SJCRH30 (cell line): ENCODE measurements around the gene PANX1. TPM values are rescaled to one million over a fixed set of nuclear protein-coding genes. Genes with fewer than 3 reads are reported as not detected.
A peak's percentile ranks its signal among the peaks of the same experiment; 100 is the strongest.

Source experiments
- DNase-seq, 2 experiments: peaks; one replicate each; pipeline ENCODE4 v3.0.0-alpha.2; 2015 to 2020
- H3K27ac ChIP-seq: fragments of 250-450 bp; sonication (Bioruptor Pico); 2 replicates; pipeline ENCODE4 v1.5.1; 2020; ENCODE audit warnings: mild to moderate bottlenecking, moderate library complexity
- H3K27me3 ChIP-seq: fragments of 250-450 bp; sonication (Bioruptor Pico); 2 replicates; pipeline ENCODE4 v1.5.1; 2020; ENCODE audit warnings: mild to moderate bottlenecking, moderate library complexity
- H3K36me3 ChIP-seq: fragments of 250-450 bp; sonication (Bioruptor Pico); 2 replicates; pipeline ENCODE4 v1.5.1; 2020; ENCODE audit warnings: mild to moderate bottlenecking, moderate library complexity
- H3K4me1 ChIP-seq: fragments of 250-450 bp; sonication (Bioruptor Pico); 2 replicates; pipeline ENCODE4 v1.5.1; 2020; ENCODE audit warnings: mild to moderate bottlenecking, moderate library complexity
- H3K4me3 ChIP-seq: fragments of 250-450 bp; sonication (Bioruptor Pico); 2 replicates; pipeline ENCODE4 v1.5.1; 2020; ENCODE audit warnings: mild to moderate bottlenecking, moderate library complexity
- H3K9me3 ChIP-seq: fragments of 250-450 bp; sonication (Bioruptor Pico); replicated peaks from 2 replicates; pipeline ENCODE4 v1.5.1; 2020; ENCODE audit warnings: mild to moderate bottlenecking, moderate library complexity
- total RNA-seq: library from RNA; depleted of rRNA; stranded (reverse); fragments of >200 nt; shearing (Covaris generic); gene quantifications from 2 replicates; pipeline ENCODE4 v1.2.3, GENCODE V29; 2014

PANX1 gene
- total RNA-seq, 1 experiment from 2014 or later = 22.5 TPM

- Histone ChIP-seq H3K27me3 (no peaks in the 10 kb centered on the region), H3K4me1 (peaks cover 31% of the 10 kb centered on the region), H3K9me3 (no peaks in the 10 kb centered on the region), H3K27ac (peak overlapping the region; percentile 39), H3K36me3 (peaks cover 9% of the 10 kb centered on the region; the same call in 1 of the 2 replicates), H3K4me3 (no peak overlapping the region)
- DNase-seq = peak; percentile 28 to 64
Measured at GRCh38 chr11:94179696-94180095, 51.1 kb downstream of the PANX1 start.

- H3K27me3 ChIP-seq = no peaks in the 10 kb centered on the region
- H3K27ac ChIP-seq = no peak overlapping the region
- no peak overlapping the region for H3K4me3 ChIP-seq
- no peaks in the 10 kb centered on the region for H3K9me3 ChIP-seq
- peaks cover 30% of the 10 kb centered on the region for H3K4me1 ChIP-seq
- peaks cover 9% of the 10 kb centered on the region; the same call in 1 of the 2 replicates for H3K36me3 ChIP-seq
- DNase-seq = no peak
Measured at GRCh38 chr11:94181526-94181925, 52.9 kb downstream of the PANX1 start.

- DNase-seq = no peak
- H3K4me1 ChIP-seq = peaks cover 30% of the 10 kb centered on the region
- no peaks in the 10 kb centered on the region for H3K9me3 ChIP-seq
- no peaks in the 10 kb centered on the region for H3K27me3 ChIP-seq
- no peak overlapping the region for H3K27ac ChIP-seq
- H3K4me3 ChIP-seq = no peak overlapping the region
- peaks cover 9% of the 10 kb centered on the region; the same call in 1 of the 2 replicates for H3K36me3 ChIP-seq
Measured at GRCh38 chr11:94181943-94182342, 53.3 kb downstream of the PANX1 start.

- no peak for DNase-seq
- H3K27ac ChIP-seq = peak overlapping the region; percentile 61; the same call in 1 of the 2 replicates
- no peak overlapping the region for H3K4me3 ChIP-seq
- H3K4me1 ChIP-seq = peaks cover 30% of the 10 kb centered on the region
- peaks cover 6% of the 10 kb centered on the region; the same call in 1 of the 2 replicates for H3K36me3 ChIP-seq
- H3K27me3 ChIP-seq = no peaks in the 10 kb centered on the region
- no peaks in the 10 kb centered on the region for H3K9me3 ChIP-seq
Measured at GRCh38 chr11:94183251-94183885, 54.7 kb downstream of the PANX1 start.

- Histone ChIP-seq H3K36me3 (peaks cover 5% of the 10 kb centered on the region; the same call in 1 of the 2 replicates), H3K27ac (peak overlapping the region; percentile 61), H3K9me3 (no peaks in the 10 kb centered on the region), H3K4me3 (no peak overlapping the region), H3K4me1 (peaks cover 30% of the 10 kb centered on the region), H3K27me3 (no peaks in the 10 kb centered on the region)
- peak; percentile 32 to 59 for DNase-seq
Measured at GRCh38 chr11:94183886-94184264, 55.2 kb downstream of the PANX1 start.

GRCh38 chr11:94184362-94184761, 55.7 kb downstream of the PANX1 start:
- no peak for DNase-seq

GRCh38 chr11:94184846-94185245, 56.2 kb downstream of the PANX1 start:
- no peak overlapping the region for H3K4me3 ChIP-seq
- peak overlapping the region; percentile 61 for H3K27ac ChIP-seq
- peak in 1 of 2 experiments; percentile 34 for DNase-seq
- H3K27me3 ChIP-seq = no peaks in the 10 kb centered on the region
- peaks cover 23% of the 10 kb centered on the region for H3K4me1 ChIP-seq
- H3K9me3 ChIP-seq = no peaks in the 10 kb centered on the region
- peaks cover 5% of the 10 kb centered on the region; the same call in 1 of the 2 replicates for H3K36me3 ChIP-seq

More at GRCh38 chr11:94184362-94184761, 55.7 kb downstream of the PANX1 start:
- no peak overlapping the region for H3K4me3 ChIP-seq
- H3K27me3 ChIP-seq = no peaks in the 10 kb centered on the region
- no peaks in the 10 kb centered on the region for H3K9me3 ChIP-seq
- peaks cover 5% of the 10 kb centered on the region; the same call in 1 of the 2 replicates for H3K36me3 ChIP-seq
- H3K4me1 ChIP-seq = peaks cover 28% of the 10 kb centered on the region
- peak overlapping the region; percentile 61 for H3K27ac ChIP-seq

- H3K4me1 ChIP-seq = peaks cover 21% of the 10 kb centered on the region
- DNase-seq = no peak
- H3K4me3 ChIP-seq = no peak overlapping the region
- peaks cover 2% of the 10 kb centered on the region; the same call in 1 of the 2 replicates for H3K36me3 ChIP-seq
- H3K27me3 ChIP-seq = no peaks in the 10 kb centered on the region
- H3K9me3 ChIP-seq = no peaks in the 10 kb centered on the region
- peak overlapping the region; percentile 61 for H3K27ac ChIP-seq
Measured at GRCh38 chr11:94185416-94186084, 56.9 kb downstream of the PANX1 start.

GRCh38 chr11:94186342-94187203, 57.9 kb downstream of the PANX1 start:
- H3K27me3 ChIP-seq = no peaks in the 10 kb centered on the region
- peaks cover 21% of the 10 kb centered on the region for H3K4me1 ChIP-seq
- H3K36me3 ChIP-seq = no peaks in the 10 kb centered on the region; the same call in 1 of the 2 replicates
- no peak overlapping the region for H3K27ac ChIP-seq
- H3K9me3 ChIP-seq = no peaks in the 10 kb centered on the region
- H3K4me3 ChIP-seq = no peak overlapping the region
- DNase-seq = no peak

- no peaks in the 10 kb centered on the region for H3K4me1 ChIP-seq
- no peaks in the 10 kb centered on the region for H3K27me3 ChIP-seq
- H3K9me3 ChIP-seq = no peaks in the 10 kb centered on the region
- no peak for DNase-seq
- no peak overlapping the region for H3K4me3 ChIP-seq
- no peaks in the 10 kb centered on the region for H3K36me3 ChIP-seq
- H3K27ac ChIP-seq = no peak overlapping the region
Measured at GRCh38 chr11:94193288-94193687, 64.6 kb downstream of the PANX1 start.

- H3K36me3 ChIP-seq = no peaks in the 10 kb centered on the region
- H3K27me3 ChIP-seq = no peaks in the 10 kb centered on the region
- no peaks in the 10 kb centered on the region for H3K4me1 ChIP-seq
- no peak overlapping the region for H3K27ac ChIP-seq
- no peak overlapping the region for H3K4me3 ChIP-seq
- no peak for DNase-seq
- no peaks in the 10 kb centered on the region for H3K9me3 ChIP-seq
Measured at GRCh38 chr11:94194712-94195111, 66.1 kb downstream of the PANX1 start.

- no peaks in the 10 kb centered on the region for H3K9me3 ChIP-seq
- no peak overlapping the region for H3K27ac ChIP-seq
- no peaks in the 10 kb centered on the region for H3K27me3 ChIP-seq
- no peaks in the 10 kb centered on the region for H3K36me3 ChIP-seq
- no peak for DNase-seq
- H3K4me3 ChIP-seq = no peak overlapping the region
- H3K4me1 ChIP-seq = no peaks in the 10 kb centered on the region
Measured at GRCh38 chr11:94196363-94196762, 67.7 kb downstream of the PANX1 start.

GRCh38 chr11:94198718-94199117, 70.1 kb downstream of the PANX1 start:
- Histone ChIP-seq H3K4me1 (no peaks in the 10 kb centered on the region), H3K4me3 (no peak overlapping the region), H3K36me3 (no peaks in the 10 kb centered on the region), H3K27ac (no peak overlapping the region), H3K27me3 (no peaks in the 10 kb centered on the region), H3K9me3 (no peaks in the 10 kb centered on the region)
- DNase-seq = no peak

- no peak overlapping the region for H3K27ac ChIP-seq
- DNase-seq = no peak
Measured at GRCh38 chr11:94199136-94200130, 70.8 kb downstream of the PANX1 start.

More at GRCh38 chr11:94199136-94200130, 70.8 kb downstream of the PANX1 start:
- no peaks in the 10 kb centered on the region for H3K36me3 ChIP-seq
- no peaks in the 10 kb centered on the region for H3K4me1 ChIP-seq
- H3K4me3 ChIP-seq = no peak overlapping the region
- no peaks in the 10 kb centered on the region for H3K27me3 ChIP-seq
- H3K9me3 ChIP-seq = no peaks in the 10 kb centered on the region
